ENCODE results near the gene TUBE1. TPM values are rescaled to one million over a fixed set of nuclear protein-coding genes. Genes with fewer than 3 reads are reported as not detected.

TUBE1 gene
- total RNA-seq, 1 experiment from 2014 or later = 24.4 TPM

DNA sequence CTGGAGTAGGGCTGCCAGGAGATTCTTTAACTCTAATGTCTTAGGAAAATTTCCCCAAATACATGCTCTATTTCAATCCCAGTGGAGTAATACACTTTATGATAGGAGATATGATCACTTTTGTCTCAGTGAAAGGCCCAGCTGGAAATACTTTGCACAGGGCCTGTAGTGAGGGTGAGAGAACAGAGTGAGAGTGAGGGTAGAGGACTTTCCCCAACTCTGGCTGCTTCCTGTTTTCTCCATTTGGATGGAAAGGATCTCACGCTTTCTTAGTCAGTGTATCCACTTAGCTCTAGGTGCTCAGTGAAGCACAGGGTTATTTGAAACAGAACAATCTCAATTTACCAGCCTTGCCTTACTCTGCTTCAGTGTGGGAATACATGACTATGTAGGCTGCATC, 36.7 kb upstream of the TUBE1 start:
- no peaks in the 10 kb centered on the region for H3K27me3 ChIP-seq (replicated peaks; ENCODE audit: insufficient read depth, low read depth, low read length, poor library complexity)
- POLR2A ChIA-PET (ENCODE audit: low non-redundant PET) = no interaction called here
- H3K36me3 ChIP-seq (ENCODE audit: insufficient read depth, low read length, poor library complexity, severe bottlenecking) = no peaks in the 10 kb centered on the region
- H3K27ac ChIP-seq (ENCODE audit: low read depth, low read length, poor library complexity, severe bottlenecking) = no peak overlapping the region
- no peaks in the 10 kb centered on the region for H3K4me1 ChIP-seq (ENCODE audit: insufficient read depth, low read length, poor library complexity, severe bottlenecking)
- intact Hi-C loops (cut with micrococcal nuclease; ENCODE audit: unreplicated experiment) = no loop called here
- BruUV-seq (replicated peaks) = no TSS peak
- H3K4me3 ChIP-seq (ENCODE audit: low read depth, low read length, poor library complexity, severe bottlenecking) = no peak overlapping the region
- H3K9me3 ChIP-seq (ENCODE audit: low read depth, low read length, poor library complexity, severe bottlenecking) = no peaks in the 10 kb centered on the region
- no peak for TF ChIP-seq EZH2 (IDR thresholded peaks at IDR 0.05; ENCODE audit: borderline replicate concordance, low read depth, low read length, poor library complexity, severe bottlenecking)
- TF ChIP-seq, protein P1, sequence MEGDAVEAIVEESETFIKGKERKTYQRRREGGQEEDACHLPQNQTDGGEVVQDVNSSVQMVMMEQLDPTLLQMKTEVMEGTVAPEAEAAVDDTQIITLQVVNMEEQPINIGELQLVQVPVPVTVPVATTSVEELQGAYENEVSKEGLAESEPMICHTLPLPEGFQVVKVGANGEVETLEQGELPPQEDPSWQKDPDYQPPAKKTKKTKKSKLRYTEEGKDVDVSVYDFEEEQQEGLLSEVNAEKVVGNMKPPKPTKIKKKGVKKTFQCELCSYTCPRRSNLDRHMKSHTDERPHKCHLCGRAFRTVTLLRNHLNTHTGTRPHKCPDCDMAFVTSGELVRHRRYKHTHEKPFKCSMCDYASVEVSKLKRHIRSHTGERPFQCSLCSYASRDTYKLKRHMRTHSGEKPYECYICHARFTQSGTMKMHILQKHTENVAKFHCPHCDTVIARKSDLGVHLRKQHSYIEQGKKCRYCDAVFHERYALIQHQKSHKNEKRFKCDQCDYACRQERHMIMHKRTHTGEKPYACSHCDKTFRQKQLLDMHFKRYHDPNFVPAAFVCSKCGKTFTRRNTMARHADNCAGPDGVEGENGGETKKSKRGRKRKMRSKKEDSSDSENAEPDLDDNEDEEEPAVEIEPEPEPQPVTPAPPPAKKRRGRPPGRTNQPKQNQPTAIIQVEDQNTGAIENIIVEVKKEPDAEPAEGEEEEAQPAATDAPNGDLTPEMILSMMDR (conservative IDR thresholded peaks at IDR 0.05; ENCODE audit: low read depth, low read length) = no peak
- DNase-seq (ENCODE audit: low spot score) = no peak
- CTCF ChIA-PET = no interaction called here

DNA sequence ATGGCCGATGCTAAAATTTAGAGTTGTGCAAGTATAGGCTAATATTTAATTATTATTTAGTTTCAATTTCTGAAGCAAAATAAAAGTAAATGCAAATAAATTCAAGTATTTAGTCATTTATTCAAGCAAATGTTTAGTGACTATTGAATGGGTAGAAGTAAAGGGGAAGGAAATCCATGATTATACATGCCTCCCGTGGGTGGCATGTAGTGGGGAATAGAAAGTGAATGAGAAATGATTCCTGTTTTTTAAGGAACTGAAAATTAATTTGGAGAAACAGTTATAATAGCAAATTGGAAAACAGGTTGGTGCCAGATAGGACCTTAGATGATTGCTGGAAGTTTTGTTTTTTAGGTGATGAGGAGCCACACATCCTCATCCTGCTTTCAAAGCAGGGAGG, 35.5 kb upstream of the TUBE1 start:
- POLR2A ChIA-PET (ENCODE audit: low non-redundant PET) = no interaction called here
- H3K36me3 ChIP-seq (ENCODE audit: insufficient read depth, low read length, poor library complexity, severe bottlenecking) = no peaks in the 10 kb centered on the region
- no peak overlapping the region for H3K27ac ChIP-seq (ENCODE audit: low read depth, low read length, poor library complexity, severe bottlenecking)
- TF ChIP-seq, protein P1 (conservative IDR thresholded peaks at IDR 0.05; ENCODE audit: low read depth, low read length) = no peak
- TF ChIP-seq EZH2 (IDR thresholded peaks at IDR 0.05; ENCODE audit: borderline replicate concordance, low read depth, low read length, poor library complexity, severe bottlenecking) = no peak
- H3K4me1 ChIP-seq (ENCODE audit: insufficient read depth, low read length, poor library complexity, severe bottlenecking) = no peaks in the 10 kb centered on the region
- H3K27me3 ChIP-seq (replicated peaks; ENCODE audit: insufficient read depth, low read depth, low read length, poor library complexity) = no peaks in the 10 kb centered on the region
- CTCF ChIA-PET = no interaction called here
- DNase-seq (ENCODE audit: low spot score) = no peak
- no peaks in the 10 kb centered on the region for H3K9me3 ChIP-seq (ENCODE audit: low read depth, low read length, poor library complexity, severe bottlenecking)
- no TSS peak for BruUV-seq (replicated peaks)
- intact Hi-C loops (cut with micrococcal nuclease; ENCODE audit: unreplicated experiment) = no loop called here
- no peak overlapping the region for H3K4me3 ChIP-seq (ENCODE audit: low read depth, low read length, poor library complexity, severe bottlenecking)

DNA sequence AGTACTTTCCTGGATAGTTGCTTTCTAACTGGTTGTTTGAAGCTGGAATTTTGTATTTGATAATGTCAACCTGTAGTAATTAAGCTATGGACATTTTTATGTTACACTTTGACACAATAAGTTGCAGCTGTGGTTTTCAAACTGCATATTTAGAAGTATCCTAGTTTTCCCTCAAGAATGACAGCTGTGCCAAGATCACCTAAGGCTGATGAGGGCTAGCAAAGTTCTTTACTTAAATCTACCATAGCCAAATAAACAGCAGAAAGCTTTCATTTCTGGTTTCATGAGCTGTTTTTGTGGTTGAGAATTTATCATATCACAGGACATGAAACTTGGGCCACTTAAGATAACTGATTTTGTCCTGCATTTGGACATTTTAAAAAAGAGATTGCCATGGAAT, 30.8 kb upstream of the TUBE1 start:
- Histone ChIP-seq H3K4me3 (ENCODE audit: low read depth, low read length, poor library complexity, severe bottlenecking) (no peak overlapping the region), H3K27ac (ENCODE audit: low read depth, low read length, poor library complexity, severe bottlenecking) (no peak overlapping the region), H3K36me3 (ENCODE audit: insufficient read depth, low read length, poor library complexity, severe bottlenecking) (no peaks in the 10 kb centered on the region), H3K27me3 (replicated peaks; ENCODE audit: insufficient read depth, low read depth, low read length, poor library complexity) (peaks cover 4% of the 10 kb centered on the region), H3K9me3 (ENCODE audit: low read depth, low read length, poor library complexity, severe bottlenecking) (no peaks in the 10 kb centered on the region), H3K4me1 (ENCODE audit: insufficient read depth, low read length, poor library complexity, severe bottlenecking) (no peaks in the 10 kb centered on the region)
- ChIA-PET CTCF (no interaction called here), POLR2A (ENCODE audit: low non-redundant PET) (no interaction called here)
- DNase-seq (ENCODE audit: low spot score) = no peak
- intact Hi-C loops (cut with micrococcal nuclease; ENCODE audit: unreplicated experiment) = no loop called here
- TF ChIP-seq, protein P1 (conservative IDR thresholded peaks at IDR 0.05; ENCODE audit: low read depth, low read length) = no peak
- no peak for TF ChIP-seq EZH2 (IDR thresholded peaks at IDR 0.05; ENCODE audit: borderline replicate concordance, low read depth, low read length, poor library complexity, severe bottlenecking)
- BruUV-seq (replicated peaks) = no TSS peak
